ENCODE results near the gene NCAM1.

DNA sequence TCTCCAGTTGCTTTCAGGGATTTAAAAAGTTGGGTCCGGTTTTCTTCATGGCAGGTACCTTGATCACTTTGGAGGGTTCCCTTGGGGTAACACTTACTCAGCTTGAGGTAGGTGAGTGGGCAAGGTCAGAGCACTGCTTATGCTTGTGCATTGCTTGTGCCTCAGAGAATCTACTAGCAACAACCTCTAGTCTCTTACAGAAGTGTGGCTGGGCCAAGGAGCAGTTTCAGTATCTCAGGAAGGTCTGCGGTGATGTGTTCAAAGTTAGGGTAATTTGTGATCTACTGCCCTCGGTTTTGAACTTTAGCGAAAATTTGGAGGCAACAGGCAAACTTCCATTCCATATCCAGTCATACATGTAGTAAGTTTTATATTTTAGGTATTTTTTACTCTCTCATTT is 62.8 kb downstream of the NCAM1 start:
- TF ChIP-seq, protein P1, sequence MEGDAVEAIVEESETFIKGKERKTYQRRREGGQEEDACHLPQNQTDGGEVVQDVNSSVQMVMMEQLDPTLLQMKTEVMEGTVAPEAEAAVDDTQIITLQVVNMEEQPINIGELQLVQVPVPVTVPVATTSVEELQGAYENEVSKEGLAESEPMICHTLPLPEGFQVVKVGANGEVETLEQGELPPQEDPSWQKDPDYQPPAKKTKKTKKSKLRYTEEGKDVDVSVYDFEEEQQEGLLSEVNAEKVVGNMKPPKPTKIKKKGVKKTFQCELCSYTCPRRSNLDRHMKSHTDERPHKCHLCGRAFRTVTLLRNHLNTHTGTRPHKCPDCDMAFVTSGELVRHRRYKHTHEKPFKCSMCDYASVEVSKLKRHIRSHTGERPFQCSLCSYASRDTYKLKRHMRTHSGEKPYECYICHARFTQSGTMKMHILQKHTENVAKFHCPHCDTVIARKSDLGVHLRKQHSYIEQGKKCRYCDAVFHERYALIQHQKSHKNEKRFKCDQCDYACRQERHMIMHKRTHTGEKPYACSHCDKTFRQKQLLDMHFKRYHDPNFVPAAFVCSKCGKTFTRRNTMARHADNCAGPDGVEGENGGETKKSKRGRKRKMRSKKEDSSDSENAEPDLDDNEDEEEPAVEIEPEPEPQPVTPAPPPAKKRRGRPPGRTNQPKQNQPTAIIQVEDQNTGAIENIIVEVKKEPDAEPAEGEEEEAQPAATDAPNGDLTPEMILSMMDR (IDR thresholded peaks at IDR 0.05): no peak
- TF ChIP-seq POLR2A (IDR thresholded peaks at IDR 0.05; ENCODE audit: low read length): no peak
- TF ChIP-seq, protein P2, sequence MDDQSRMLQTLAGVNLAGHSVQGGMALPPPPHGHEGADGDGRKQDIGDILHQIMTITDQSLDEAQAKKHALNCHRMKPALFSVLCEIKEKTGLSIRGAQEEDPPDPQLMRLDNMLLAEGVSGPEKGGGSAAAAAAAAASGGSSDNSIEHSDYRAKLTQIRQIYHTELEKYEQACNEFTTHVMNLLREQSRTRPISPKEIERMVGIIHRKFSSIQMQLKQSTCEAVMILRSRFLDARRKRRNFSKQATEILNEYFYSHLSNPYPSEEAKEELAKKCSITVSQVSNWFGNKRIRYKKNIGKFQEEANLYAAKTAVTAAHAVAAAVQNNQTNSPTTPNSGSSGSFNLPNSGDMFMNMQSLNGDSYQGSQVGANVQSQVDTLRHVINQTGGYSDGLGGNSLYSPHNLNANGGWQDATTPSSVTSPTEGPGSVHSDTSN (IDR thresholded peaks at IDR 0.05): no peak
- TF ChIP-seq, protein P3, sequence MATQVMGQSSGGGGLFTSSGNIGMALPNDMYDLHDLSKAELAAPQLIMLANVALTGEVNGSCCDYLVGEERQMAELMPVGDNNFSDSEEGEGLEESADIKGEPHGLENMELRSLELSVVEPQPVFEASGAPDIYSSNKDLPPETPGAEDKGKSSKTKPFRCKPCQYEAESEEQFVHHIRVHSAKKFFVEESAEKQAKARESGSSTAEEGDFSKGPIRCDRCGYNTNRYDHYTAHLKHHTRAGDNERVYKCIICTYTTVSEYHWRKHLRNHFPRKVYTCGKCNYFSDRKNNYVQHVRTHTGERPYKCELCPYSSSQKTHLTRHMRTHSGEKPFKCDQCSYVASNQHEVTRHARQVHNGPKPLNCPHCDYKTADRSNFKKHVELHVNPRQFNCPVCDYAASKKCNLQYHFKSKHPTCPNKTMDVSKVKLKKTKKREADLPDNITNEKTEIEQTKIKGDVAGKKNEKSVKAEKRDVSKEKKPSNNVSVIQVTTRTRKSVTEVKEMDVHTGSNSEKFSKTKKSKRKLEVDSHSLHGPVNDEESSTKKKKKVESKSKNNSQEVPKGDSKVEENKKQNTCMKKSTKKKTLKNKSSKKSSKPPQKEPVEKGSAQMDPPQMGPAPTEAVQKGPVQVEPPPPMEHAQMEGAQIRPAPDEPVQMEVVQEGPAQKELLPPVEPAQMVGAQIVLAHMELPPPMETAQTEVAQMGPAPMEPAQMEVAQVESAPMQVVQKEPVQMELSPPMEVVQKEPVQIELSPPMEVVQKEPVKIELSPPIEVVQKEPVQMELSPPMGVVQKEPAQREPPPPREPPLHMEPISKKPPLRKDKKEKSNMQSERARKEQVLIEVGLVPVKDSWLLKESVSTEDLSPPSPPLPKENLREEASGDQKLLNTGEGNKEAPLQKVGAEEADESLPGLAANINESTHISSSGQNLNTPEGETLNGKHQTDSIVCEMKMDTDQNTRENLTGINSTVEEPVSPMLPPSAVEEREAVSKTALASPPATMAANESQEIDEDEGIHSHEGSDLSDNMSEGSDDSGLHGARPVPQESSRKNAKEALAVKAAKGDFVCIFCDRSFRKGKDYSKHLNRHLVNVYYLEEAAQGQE (IDR thresholded peaks at IDR 0.05): no peak
- no peak for TF ChIP-seq NR3C1 (IDR thresholded peaks at IDR 0.05)
- TF ChIP-seq RAD21 (conservative IDR thresholded peaks at IDR 0.05 in 1 of 2, IDR thresholded peaks at IDR 0.05 in 1 of 2): no peak
- TF ChIP-seq FOSL2 (IDR thresholded peaks at IDR 0.05): no peak
- no peak for TF ChIP-seq FOSL2 (CRISPR knock-in tag; IDR thresholded peaks at IDR 0.05)
- TF ChIP-seq PHF8 (IDR thresholded peaks at IDR 0.05; ENCODE audit: borderline replicate concordance, low read depth): no peak
- TF ChIP-seq, protein P4, sequence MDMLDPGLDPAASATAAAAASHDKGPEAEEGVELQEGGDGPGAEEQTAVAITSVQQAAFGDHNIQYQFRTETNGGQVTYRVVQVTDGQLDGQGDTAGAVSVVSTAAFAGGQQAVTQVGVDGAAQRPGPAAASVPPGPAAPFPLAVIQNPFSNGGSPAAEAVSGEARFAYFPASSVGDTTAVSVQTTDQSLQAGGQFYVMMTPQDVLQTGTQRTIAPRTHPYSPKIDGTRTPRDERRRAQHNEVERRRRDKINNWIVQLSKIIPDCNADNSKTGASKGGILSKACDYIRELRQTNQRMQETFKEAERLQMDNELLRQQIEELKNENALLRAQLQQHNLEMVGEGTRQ (IDR thresholded peaks at IDR 0.05): no peak
- TF ChIP-seq, protein P5, sequence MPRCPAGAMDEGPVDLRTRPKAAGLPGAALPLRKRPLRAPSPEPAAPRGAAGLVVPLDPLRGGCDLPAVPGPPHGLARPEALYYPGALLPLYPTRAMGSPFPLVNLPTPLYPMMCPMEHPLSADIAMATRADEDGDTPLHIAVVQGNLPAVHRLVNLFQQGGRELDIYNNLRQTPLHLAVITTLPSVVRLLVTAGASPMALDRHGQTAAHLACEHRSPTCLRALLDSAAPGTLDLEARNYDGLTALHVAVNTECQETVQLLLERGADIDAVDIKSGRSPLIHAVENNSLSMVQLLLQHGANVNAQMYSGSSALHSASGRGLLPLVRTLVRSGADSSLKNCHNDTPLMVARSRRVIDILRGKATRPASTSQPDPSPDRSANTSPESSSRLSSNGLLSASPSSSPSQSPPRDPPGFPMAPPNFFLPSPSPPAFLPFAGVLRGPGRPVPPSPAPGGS (IDR thresholded peaks at IDR 0.05): no peak
- TF ChIP-seq, protein P6, sequence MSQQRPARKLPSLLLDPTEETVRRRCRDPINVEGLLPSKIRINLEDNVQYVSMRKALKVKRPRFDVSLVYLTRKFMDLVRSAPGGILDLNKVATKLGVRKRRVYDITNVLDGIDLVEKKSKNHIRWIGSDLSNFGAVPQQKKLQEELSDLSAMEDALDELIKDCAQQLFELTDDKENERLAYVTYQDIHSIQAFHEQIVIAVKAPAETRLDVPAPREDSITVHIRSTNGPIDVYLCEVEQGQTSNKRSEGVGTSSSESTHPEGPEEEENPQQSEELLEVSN (IDR thresholded peaks at IDR 0.05; ENCODE audit: borderline replicate concordance, low read depth): no peak
- no peak for TF ChIP-seq ESRRA (IDR thresholded peaks at IDR 0.05; ENCODE audit: borderline replicate concordance, low read length)
- TF ChIP-seq, protein P7, sequence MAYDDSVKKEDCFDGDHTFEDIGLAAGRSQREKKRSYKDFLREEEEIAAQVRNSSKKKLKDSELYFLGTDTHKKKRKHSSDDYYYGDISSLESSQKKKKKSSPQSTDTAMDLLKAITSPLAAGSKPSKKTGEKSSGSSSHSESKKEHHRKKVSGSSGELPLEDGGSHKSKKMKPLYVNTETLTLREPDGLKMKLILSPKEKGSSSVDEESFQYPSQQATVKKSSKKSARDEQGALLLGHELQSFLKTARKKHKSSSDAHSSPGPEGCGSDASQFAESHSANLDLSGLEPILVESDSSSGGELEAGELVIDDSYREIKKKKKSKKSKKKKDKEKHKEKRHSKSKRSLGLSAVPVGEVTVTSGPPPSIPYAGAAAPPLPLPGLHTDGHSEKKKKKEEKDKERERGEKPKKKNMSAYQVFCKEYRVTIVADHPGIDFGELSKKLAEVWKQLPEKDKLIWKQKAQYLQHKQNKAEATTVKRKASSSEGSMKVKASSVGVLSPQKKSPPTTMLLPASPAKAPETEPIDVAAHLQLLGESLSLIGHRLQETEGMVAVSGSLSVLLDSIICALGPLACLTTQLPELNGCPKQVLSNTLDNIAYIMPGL (CRISPR knock-in tag; IDR thresholded peaks at IDR 0.05; ENCODE audit: borderline replicate concordance): no peak

Measured in A549 (cell line).